GM10266 (cell line): Measurements from ENCODE around the gene UGT1A4.

ENCODE experiments used
- DNase-seq: peaks from one replicate; pipeline ENCODE4 v3.0.0; 2012; ENCODE audit errors: extremely low spot score
- TF ChIP-seq, protein P1 (sequence below): IDR thresholded peaks from 2 replicates; pipeline ENCODE4 v1.5.1; 2012; ENCODE audit warnings: mild to moderate bottlenecking, low read depth; ENCODE audit not compliant: control insufficient read depth, insufficient read depth; ENCODE audit errors: missing control alignments

Gene UGT1A4

DNA sequence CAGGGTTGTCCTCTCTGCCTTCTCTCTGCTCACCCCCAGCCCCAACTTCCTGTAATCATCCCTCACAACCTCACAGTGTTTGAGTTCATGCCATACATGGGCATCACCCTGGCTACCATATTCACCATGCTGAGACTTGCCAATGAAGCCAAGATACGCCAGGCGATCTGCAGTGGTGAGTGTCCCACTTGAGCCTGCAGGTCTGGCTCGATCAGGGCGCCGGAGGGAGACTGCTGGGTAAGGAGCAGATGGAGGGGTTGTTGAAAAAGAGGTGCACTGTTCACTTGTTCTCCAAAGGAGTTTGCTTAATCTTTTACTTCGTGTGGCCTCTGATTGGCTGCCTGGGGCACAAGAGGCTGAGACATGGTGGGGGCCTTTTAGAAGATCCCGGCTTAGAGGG is 74.2 kb downstream of the UGT1A4 start:
- DNase-seq = no peak

DNA sequence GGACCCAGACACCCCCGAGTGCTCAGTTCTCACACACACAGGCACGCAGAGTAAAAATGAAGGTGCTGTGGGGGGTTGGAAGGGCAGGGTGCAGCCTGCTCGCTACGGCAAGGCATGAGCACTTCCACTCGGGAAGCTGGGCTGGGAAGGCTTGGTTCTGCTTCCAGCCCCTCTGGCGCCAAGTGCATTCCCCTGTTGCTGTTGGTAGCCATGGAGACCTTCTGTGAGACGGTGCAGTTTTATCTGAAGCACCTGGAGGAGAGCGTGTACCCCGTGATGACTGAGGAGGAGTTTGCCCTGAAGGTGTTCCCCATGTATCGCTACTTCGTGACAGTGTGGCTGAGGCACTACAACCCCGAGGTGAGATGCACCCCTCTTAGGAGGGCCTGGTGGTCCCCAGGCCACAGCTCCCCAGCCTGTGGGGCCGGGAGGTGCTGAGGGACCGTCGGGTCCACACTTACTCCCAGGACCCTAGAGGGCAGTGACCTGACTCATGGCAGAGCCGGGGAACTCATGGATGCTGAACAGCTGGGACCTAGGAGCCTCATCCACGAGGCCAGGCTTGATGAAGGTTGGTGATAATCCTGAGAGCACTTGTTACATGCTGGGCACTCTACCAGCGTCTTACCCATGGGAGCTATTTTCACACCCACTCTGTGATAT is 75.1 kb downstream of the UGT1A4 start:
- no peak for DNase-seq
- TF ChIP-seq, protein P1, sequence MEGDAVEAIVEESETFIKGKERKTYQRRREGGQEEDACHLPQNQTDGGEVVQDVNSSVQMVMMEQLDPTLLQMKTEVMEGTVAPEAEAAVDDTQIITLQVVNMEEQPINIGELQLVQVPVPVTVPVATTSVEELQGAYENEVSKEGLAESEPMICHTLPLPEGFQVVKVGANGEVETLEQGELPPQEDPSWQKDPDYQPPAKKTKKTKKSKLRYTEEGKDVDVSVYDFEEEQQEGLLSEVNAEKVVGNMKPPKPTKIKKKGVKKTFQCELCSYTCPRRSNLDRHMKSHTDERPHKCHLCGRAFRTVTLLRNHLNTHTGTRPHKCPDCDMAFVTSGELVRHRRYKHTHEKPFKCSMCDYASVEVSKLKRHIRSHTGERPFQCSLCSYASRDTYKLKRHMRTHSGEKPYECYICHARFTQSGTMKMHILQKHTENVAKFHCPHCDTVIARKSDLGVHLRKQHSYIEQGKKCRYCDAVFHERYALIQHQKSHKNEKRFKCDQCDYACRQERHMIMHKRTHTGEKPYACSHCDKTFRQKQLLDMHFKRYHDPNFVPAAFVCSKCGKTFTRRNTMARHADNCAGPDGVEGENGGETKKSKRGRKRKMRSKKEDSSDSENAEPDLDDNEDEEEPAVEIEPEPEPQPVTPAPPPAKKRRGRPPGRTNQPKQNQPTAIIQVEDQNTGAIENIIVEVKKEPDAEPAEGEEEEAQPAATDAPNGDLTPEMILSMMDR = no peak

More for the DNA sequence above, 74.2 kb downstream of the UGT1A4 start:
- TF ChIP-seq, protein P1 = no peak

DNA sequence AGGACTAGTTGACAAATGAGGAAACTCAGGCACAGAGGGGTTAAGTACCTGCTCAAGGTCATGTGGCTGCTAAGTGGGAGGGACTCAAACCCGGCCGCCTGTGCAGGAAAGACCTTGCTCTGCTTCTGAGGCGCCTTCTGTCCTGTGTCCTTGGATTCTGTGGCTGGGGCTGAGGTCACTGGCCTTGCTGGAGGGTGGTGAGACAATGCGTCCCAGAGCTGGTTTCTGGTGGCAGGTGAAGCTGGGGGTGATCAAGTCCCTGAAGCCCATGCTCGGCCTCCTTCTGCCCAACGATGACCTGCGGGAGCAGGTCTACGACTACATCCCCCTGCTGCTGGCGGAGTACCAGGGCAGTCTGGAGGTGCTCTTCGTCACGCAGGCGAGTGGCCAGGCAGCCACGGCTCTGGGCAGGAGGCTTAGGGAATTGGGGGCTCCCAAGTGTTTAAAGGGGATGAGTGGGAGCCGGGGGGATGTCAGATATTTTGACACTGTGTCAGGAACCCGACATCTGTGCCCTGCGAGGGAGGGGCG is 75.7 kb downstream of the UGT1A4 start:
- TF ChIP-seq, protein P1 = no peak
- DNase-seq = no peak

- no peak for DNase-seq
- TF ChIP-seq, protein P1 = no peak
Measured at GRCh38 chr2:233795735-233796171, 77.2 kb downstream of the UGT1A4 start.

GRCh38 chr2:233796254-233796653 is 77.7 kb downstream of the UGT1A4 start:
- TF ChIP-seq, protein P1 = no peak
- no peak for DNase-seq

DNA sequence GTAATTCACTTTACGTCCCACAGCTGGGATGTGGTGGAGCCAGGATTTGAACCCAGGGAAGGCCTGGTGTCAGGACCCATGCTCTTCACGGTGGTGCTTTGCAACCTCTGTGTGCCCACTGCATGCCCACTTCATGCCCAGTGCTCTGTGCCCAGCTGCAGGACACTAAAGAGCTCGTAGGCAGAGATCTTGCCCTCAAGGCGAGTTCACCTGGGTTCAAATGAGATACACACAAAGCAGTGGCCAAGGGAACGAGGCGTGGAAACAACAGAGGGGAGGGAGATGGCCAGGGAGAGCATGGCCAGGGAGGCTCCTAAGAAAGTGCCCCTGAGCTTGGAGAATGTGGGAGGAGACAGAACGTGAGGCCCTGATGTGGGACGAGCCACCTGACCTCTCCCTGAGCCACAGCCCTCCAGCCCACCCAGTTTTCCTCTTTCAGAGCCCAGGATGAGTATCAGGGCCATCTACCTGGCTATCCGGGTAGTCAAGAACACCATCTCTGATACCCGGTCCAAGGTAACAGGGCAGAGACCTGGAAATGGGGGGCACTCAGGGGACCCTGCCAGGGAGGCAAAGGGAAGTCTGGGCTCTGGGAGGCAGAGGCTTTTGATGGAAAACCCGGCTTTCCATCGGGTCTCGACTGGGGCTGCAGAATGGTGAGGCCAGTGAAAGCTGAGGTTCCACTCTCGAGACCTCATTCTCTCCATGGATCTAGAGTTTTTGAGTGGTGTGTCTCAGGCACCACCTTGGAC is 80.0 kb downstream of the UGT1A4 start:
- no peak for DNase-seq
- TF ChIP-seq, protein P1 = no peak
